ENCODE data around the gene SCUBE3. TPM values are rescaled to one million over a fixed set of nuclear protein-coding genes. Genes with fewer than 3 reads are reported as not detected.
A peak's percentile ranks its signal among the peaks of the same experiment; 100 is the strongest.

SCUBE3 gene
- total and polyA plus RNA-seq, 2 of the 4 experiments (the other 2 are of a cell fraction): 19.9 to 45.5 TPM

GRCh38 chr6:35259194-35259947 is 45.6 kb downstream of the SCUBE3 start, which contains the start of gene ZNF76 (continued):
- 0 out of 2 replicates have a peak, but pooled peaks have one; percentile 5 for TF ChIP-seq USF2 (IDR thresholded peaks at IDR 0.05; ENCODE audit: low read depth, low read length)

- peak overlapping the region; percentile 74 for H4K5ac ChIP-seq (ENCODE audit: low read depth, low read length)
- intact Hi-C loops (cut with micrococcal nuclease) (loop anchor here (1.0 kb wide), 1 partner anchor 28 kb away; no protein-coding TSS in a partner anchor), in situ Hi-C loops (cut with MboI; ENCODE audit: low sequenced_read_pairs) (no loop called here), dilution Hi-C loops (cut with HindIII; ENCODE audit: low sequenced_read_pairs, unreplicated experiment) (no loop called here)
- peak overlapping the region; percentile 87 to 92 for H4K8ac ChIP-seq (ENCODE audit: low read depth in 2 of 2, low read length in 2 of 2)
- peak overlapping the region; percentile 69; the same call in 1 of the 2 replicates for H3K23ac ChIP-seq (ENCODE audit: low read depth, low read length)
- TF ChIP-seq FOS (IDR thresholded peaks at IDR 0.05; ENCODE audit: low read depth, low read length) (no peak), RAD21 (IDR thresholded peaks at IDR 0.05; ENCODE audit: low read length) (no peak), CEBPB (IDR thresholded peaks at IDR 0.05; ENCODE audit: low read depth, low read length) (no peak), ELK1 (IDR thresholded peaks at IDR 0.05; ENCODE audit: borderline replicate concordance, low read depth, low read length) (no peak), MAZ (IDR thresholded peaks at IDR 0.05; ENCODE audit: borderline replicate concordance, low read depth, low read length) (no peak), RFX5 (IDR thresholded peaks at IDR 0.05; ENCODE audit: low read depth, low read length) (no peak), USF2 (IDR thresholded peaks at IDR 0.05; ENCODE audit: low read depth, low read length) (no peak), SMC3 (IDR thresholded peaks at IDR 0.05; ENCODE audit: low read depth, low read length) (no peak), POLR2A (IDR thresholded peaks at IDR 0.05; ENCODE audit: low read depth, low read length) (no peak)
- H2BK15ac ChIP-seq (ENCODE audit: low read depth, low read length): peak overlapping the region; percentile 66; the same call in 1 of the 3 replicates
- H3K27me3 ChIP-seq (ENCODE audit: control insufficient read depth, insufficient read depth, low read length): no peaks in the 10 kb centered on the region
- peak overlapping the region; percentile 84 for H4K91ac ChIP-seq (ENCODE audit: insufficient read depth, low read depth, low read length)
- no peaks in the 10 kb centered on the region for H3K36me3 ChIP-seq (ENCODE audit: control insufficient read depth, insufficient read depth, low read length)
- peak overlapping the region; percentile 96 for H3K4me2 ChIP-seq (ENCODE audit: low read depth, low read length)
- POLR2A ChIA-PET (ENCODE audit: unreplicated experiment): interaction anchor here (0.6 kb wide), 1 partner anchor 443 kb away, joined by 4 read pairs; no protein-coding TSS in a partner anchor
- no peaks in the 10 kb centered on the region for H4K20me1 ChIP-seq (ENCODE audit: insufficient read depth, low read length)
- CTCF ChIA-PET: no interaction called here
- H2AK5ac ChIP-seq (ENCODE audit: low read depth, low read length): peak overlapping the region; percentile 90
- peak overlapping the region; percentile 99 for H2AFZ ChIP-seq (replicated peaks; ENCODE audit: low read length, poor library complexity)
- ATAC-seq (ENCODE audit: low read depth): peak; percentile 47
- H3K4me1 ChIP-seq (ENCODE audit: control insufficient read depth, insufficient read depth, low read length): peaks cover 8% of the 10 kb centered on the region; the same call in 1 of the 2 replicates
- peaks cover 9% of the 10 kb centered on the region for H3K9me1 ChIP-seq (ENCODE audit: insufficient read depth, low read length)
- peak overlapping the region; percentile 62 for H3K27ac ChIP-seq (ENCODE audit: insufficient read depth, low read length)
- H3K18ac ChIP-seq (ENCODE audit: low read depth, low read length): peak overlapping the region; percentile 37; the same call in 1 of the 2 replicates
- H3K79me1 ChIP-seq (ENCODE audit: low read depth in 1 of 2, low read length in 2 of 2): peaks cover 31 to 46% of the 10 kb centered on the region in 2 experiments
- H2BK5ac ChIP-seq (ENCODE audit: low read depth, low read length, poor library complexity, severe bottlenecking): peak overlapping the region; percentile 59
- H3K14ac ChIP-seq (replicated peaks; ENCODE audit: low read depth, low read length): peak overlapping the region; percentile 91
- BruUV-seq (replicated peaks): no TSS peak
- no peak overlapping the region for H2BK20ac ChIP-seq (ENCODE audit: low read depth, low read length)
- 14% methylated on average over 5 of the region's 23 CpGs; no CpG with 5 or more reads in 1 of the 2 experiments for WGBS, 2 experiments (ENCODE audit: extremely low coverage in 2 of 2, insufficient read length in 1 of 2)
- H3K9me3 ChIP-seq (ENCODE audit: control insufficient read depth, insufficient read depth, low read length): no peaks in the 10 kb centered on the region
- DNase-seq: peak; percentile 16
- peak overlapping the region; percentile 51 for H3K9ac ChIP-seq (ENCODE audit: low read depth, low read length)
- H3K56ac ChIP-seq (ENCODE audit: extremely low read depth, insufficient read depth, low read length): peak overlapping the region; percentile 75; the same call in 1 of the 2 replicates
- peak overlapping the region; percentile 30 for H2BK120ac ChIP-seq (ENCODE audit: low read depth, low read length)
- peak overlapping the region; percentile 86 for H3K4ac ChIP-seq (ENCODE audit: low read depth, low read length)
- H3K4me3 ChIP-seq (ENCODE audit: insufficient read depth, low read depth, low read length): peak overlapping the region; percentile 64
- peak overlapping the region; percentile 80 for H2AK9ac ChIP-seq (replicated peaks; ENCODE audit: low read depth, low read length, poor library complexity)
Measured at GRCh38 chr6:35259948-35260590, 46.3 kb downstream of the SCUBE3 start.

Data from IMR-90 (cell line).